ENCODE measurements around the gene PTGIS.

- TF ChIP-seq, protein P1, sequence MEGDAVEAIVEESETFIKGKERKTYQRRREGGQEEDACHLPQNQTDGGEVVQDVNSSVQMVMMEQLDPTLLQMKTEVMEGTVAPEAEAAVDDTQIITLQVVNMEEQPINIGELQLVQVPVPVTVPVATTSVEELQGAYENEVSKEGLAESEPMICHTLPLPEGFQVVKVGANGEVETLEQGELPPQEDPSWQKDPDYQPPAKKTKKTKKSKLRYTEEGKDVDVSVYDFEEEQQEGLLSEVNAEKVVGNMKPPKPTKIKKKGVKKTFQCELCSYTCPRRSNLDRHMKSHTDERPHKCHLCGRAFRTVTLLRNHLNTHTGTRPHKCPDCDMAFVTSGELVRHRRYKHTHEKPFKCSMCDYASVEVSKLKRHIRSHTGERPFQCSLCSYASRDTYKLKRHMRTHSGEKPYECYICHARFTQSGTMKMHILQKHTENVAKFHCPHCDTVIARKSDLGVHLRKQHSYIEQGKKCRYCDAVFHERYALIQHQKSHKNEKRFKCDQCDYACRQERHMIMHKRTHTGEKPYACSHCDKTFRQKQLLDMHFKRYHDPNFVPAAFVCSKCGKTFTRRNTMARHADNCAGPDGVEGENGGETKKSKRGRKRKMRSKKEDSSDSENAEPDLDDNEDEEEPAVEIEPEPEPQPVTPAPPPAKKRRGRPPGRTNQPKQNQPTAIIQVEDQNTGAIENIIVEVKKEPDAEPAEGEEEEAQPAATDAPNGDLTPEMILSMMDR (IDR thresholded peaks at IDR 0.05; ENCODE audit: insufficient read depth, low read length), result no peak
- TF ChIP-seq POLR2AphosphoS5 (IDR thresholded peaks at IDR 0.05; ENCODE audit: low read depth) (no peak), REST (IDR thresholded peaks at IDR 0.05; ENCODE audit: insufficient replicate concordance, low read depth) (no peak)
Measured at GRCh38 chr20:49560186-49560585, 7.8 kb downstream of the PTGIS start.
